Testis (tissue), 2 donors: Measurements from ENCODE around the gene SHC4.

Source experiments
- POLR2A ChIP-seq: fragments of 450-650 bp; IDR thresholded peaks from one replicate; pipeline ENCODE4 v1.6.1; 2017; ENCODE audit warnings: antibody characterized with exemption, mild to moderate bottlenecking, moderate library complexity
- TF ChIP-seq, protein P1 (sequence below), 3 experiments: fragments of 450-650 bp in 2 of 3; fragments of 200-600 bp in 1 of 3; sonication (generic) in 1 of 3; IDR thresholded peaks; one replicate each; pipeline ENCODE4 v1.5.1; 2016 to 2019; ENCODE audit warnings: antibody characterized with exemption in 3 of 3, mild to moderate bottlenecking in 2 of 3, moderate library complexity in 1 of 3

- TF ChIP-seq, protein P1, sequence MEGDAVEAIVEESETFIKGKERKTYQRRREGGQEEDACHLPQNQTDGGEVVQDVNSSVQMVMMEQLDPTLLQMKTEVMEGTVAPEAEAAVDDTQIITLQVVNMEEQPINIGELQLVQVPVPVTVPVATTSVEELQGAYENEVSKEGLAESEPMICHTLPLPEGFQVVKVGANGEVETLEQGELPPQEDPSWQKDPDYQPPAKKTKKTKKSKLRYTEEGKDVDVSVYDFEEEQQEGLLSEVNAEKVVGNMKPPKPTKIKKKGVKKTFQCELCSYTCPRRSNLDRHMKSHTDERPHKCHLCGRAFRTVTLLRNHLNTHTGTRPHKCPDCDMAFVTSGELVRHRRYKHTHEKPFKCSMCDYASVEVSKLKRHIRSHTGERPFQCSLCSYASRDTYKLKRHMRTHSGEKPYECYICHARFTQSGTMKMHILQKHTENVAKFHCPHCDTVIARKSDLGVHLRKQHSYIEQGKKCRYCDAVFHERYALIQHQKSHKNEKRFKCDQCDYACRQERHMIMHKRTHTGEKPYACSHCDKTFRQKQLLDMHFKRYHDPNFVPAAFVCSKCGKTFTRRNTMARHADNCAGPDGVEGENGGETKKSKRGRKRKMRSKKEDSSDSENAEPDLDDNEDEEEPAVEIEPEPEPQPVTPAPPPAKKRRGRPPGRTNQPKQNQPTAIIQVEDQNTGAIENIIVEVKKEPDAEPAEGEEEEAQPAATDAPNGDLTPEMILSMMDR (IDR thresholded peaks at IDR 0.05): no peak
- TF ChIP-seq POLR2A: no peak
Measured at GRCh38 chr15:48868536-48868935, 95.2 kb downstream of the SHC4 start.
